H9 (cell line): ENCODE data around the gene DIS3L. TPM values are rescaled to one million over a fixed set of nuclear protein-coding genes. Genes with fewer than 3 reads are reported as not detected.

Source experiments
- DNase-seq: peaks from one replicate; pipeline ENCODE4 v3.0.0-alpha.2; 2017
- H2AFZ ChIP-seq: one replicate; pipeline ENCODE4 v1.6.1; 2013; ENCODE audit warnings: mild to moderate bottlenecking, low read length, control low read depth, moderate library complexity
- H2AK5ac ChIP-seq: 2 replicates; pipeline ENCODE4 v1.6.1; 2013; ENCODE audit warnings: low read length, control low read depth, mixed read lengths; ENCODE audit not compliant: insufficient read length
- H2BK120ac ChIP-seq: one replicate; pipeline ENCODE4 v1.6.1; 2013; ENCODE audit warnings: low read depth, mild to moderate bottlenecking, low read length, control low read depth, inconsistent platforms; ENCODE audit not compliant: poor library complexity, severe bottlenecking
- H2BK12ac ChIP-seq: 2 replicates; pipeline ENCODE4 v1.6.1; 2013; ENCODE audit warnings: low read length, control low read depth, mixed read lengths, low read depth; ENCODE audit not compliant: insufficient read length
- H2BK15ac ChIP-seq: 2 replicates; pipeline ENCODE4 v1.6.1; 2013; ENCODE audit warnings: low read depth, low read length, control low read depth
- H2BK20ac ChIP-seq: one replicate; pipeline ENCODE4 v1.6.1; 2013; ENCODE audit warnings: low read depth, mild to moderate bottlenecking, low read length, control low read depth, inconsistent platforms; ENCODE audit not compliant: poor library complexity, severe bottlenecking
- H2BK5ac ChIP-seq: 2 replicates; pipeline ENCODE4 v1.6.1; 2013; ENCODE audit warnings: low read length, control low read depth, mixed read lengths; ENCODE audit not compliant: insufficient read length
- H3K14ac ChIP-seq: 2 replicates; pipeline ENCODE4 v1.6.1; 2013; ENCODE audit warnings: low read length, control low read depth; ENCODE audit not compliant: insufficient read depth
- H3K18ac ChIP-seq: 2 replicates; pipeline ENCODE4 v1.6.1; 2013; ENCODE audit warnings: low read depth, mild to moderate bottlenecking, mixed read lengths, low read length, control low read depth; ENCODE audit not compliant: insufficient read length
- H3K23ac ChIP-seq: 2 replicates; pipeline ENCODE4 v1.6.1; 2013; ENCODE audit warnings: low read length, control low read depth, mixed read lengths, low read depth; ENCODE audit not compliant: insufficient read length
- H3K23me2 ChIP-seq: 2 replicates; pipeline ENCODE4 v1.6.1; 2013; ENCODE audit warnings: low read depth, mild to moderate bottlenecking, mixed read lengths, low read length, control low read depth; ENCODE audit not compliant: insufficient read length, poor library complexity, severe bottlenecking
- H3K27ac ChIP-seq: 2 replicates; pipeline ENCODE4 v1.5.1; 2013; ENCODE audit warnings: low read length, control low read depth, mixed read lengths, low read depth; ENCODE audit not compliant: insufficient read length
- H3K27me3 ChIP-seq: 2 replicates; pipeline ENCODE4 v1.6.1; 2013; ENCODE audit warnings: low read length, control low read depth, inconsistent platforms; ENCODE audit not compliant: insufficient read depth
- H3K4ac ChIP-seq: 2 replicates; pipeline ENCODE4 v1.6.1; 2013; ENCODE audit warnings: low read depth, mild to moderate bottlenecking, control low read depth, inconsistent platforms, low read length, moderate library complexity
- H3K4me1 ChIP-seq: 2 replicates; pipeline ENCODE4 v1.6.1; 2013; ENCODE audit warnings: low read length, control low read depth, inconsistent platforms; ENCODE audit not compliant: insufficient read depth
- H3K4me2 ChIP-seq: 2 replicates; pipeline ENCODE4 v1.6.1; 2013; ENCODE audit warnings: low read length, control low read depth, mixed read lengths; ENCODE audit not compliant: insufficient read length, insufficient read depth
- H3K56ac ChIP-seq: 2 replicates; pipeline ENCODE4 v1.6.1; 2013; ENCODE audit warnings: low read depth, mild to moderate bottlenecking, mixed read lengths, low read length, control low read depth; ENCODE audit not compliant: insufficient read length
- H3K79me1 ChIP-seq: 2 replicates; pipeline ENCODE4 v1.6.1; 2013; ENCODE audit warnings: low read depth, mild to moderate bottlenecking, moderate library complexity, low read length, control low read depth, inconsistent platforms; ENCODE audit not compliant: insufficient read depth, poor library complexity, severe bottlenecking
- H3K79me2 ChIP-seq: 2 replicates; pipeline ENCODE4 v1.6.1; 2013; ENCODE audit warnings: low read length, control low read depth, inconsistent platforms; ENCODE audit not compliant: insufficient read depth
- H3K9ac ChIP-seq: 2 replicates; pipeline ENCODE4 v1.6.1; 2013; ENCODE audit warnings: low read length, control low read depth, mixed read lengths; ENCODE audit not compliant: insufficient read length; ENCODE audit errors: extremely low read depth
- H3K9me3 ChIP-seq: one replicate; pipeline ENCODE4 v1.6.1; 2013; ENCODE audit warnings: low read depth, low read length, inconsistent platforms; ENCODE audit not compliant: control insufficient read depth
- H3T11ph ChIP-seq: one replicate; pipeline ENCODE4 v1.6.1; 2013; ENCODE audit warnings: mild to moderate bottlenecking, low read length, control low read depth, inconsistent platforms
- H4K20me1 ChIP-seq: one replicate; pipeline ENCODE4 v1.6.1; 2013; ENCODE audit not compliant: control insufficient read depth, insufficient read length, insufficient read depth
- H4K5ac ChIP-seq: 2 replicates; pipeline ENCODE4 v1.6.1; 2013; ENCODE audit warnings: low read depth, mild to moderate bottlenecking, mixed read lengths, low read length, control low read depth; ENCODE audit not compliant: insufficient read length
- H4K8ac ChIP-seq: replicated peaks from 2 replicates; pipeline ENCODE4 v1.6.1; 2013; ENCODE audit warnings: low read length, control low read depth, mixed read lengths, low read depth; ENCODE audit not compliant: insufficient read length
- H4K91ac ChIP-seq: 2 replicates; pipeline ENCODE4 v1.6.1; 2013; ENCODE audit warnings: low read depth, mild to moderate bottlenecking, moderate library complexity, mixed read lengths, low read length, control low read depth; ENCODE audit not compliant: insufficient read length
- H3K27ac Mint-ChIP-seq, 3 experiments: 2 replicates in 2 of 3; 3 replicates in 1 of 3; pipeline ENCODE4 v1.8.0; 2020 to 2021; ENCODE audit warnings: mixed read lengths in 3 of 3, mild to moderate bottlenecking in 1 of 3, moderate library complexity in 1 of 3
- H3K27me3 Mint-ChIP-seq: 2 replicates; pipeline ENCODE4 v1.8.0; 2021; ENCODE audit warnings: low read depth, mild to moderate bottlenecking, moderate library complexity, mixed read lengths
- H3K36me3 Mint-ChIP-seq, 3 experiments: 2 replicates in 2 of 3; 3 replicates in 1 of 3; pipeline ENCODE4 v1.8.0; 2020 to 2021; ENCODE audit warnings: low read depth in 3 of 3, mixed read lengths in 3 of 3; ENCODE audit not compliant: insufficient read depth in 1 of 3
- H3K4me1 Mint-ChIP-seq, 2 experiments: 2 replicates each; pipeline ENCODE4 v1.8.0; 2020; ENCODE audit warnings: mixed read lengths in 2 of 2
- H3K4me3 Mint-ChIP-seq, 2 experiments: 2 replicates in 1 of 2; 3 replicates in 1 of 2; pipeline ENCODE4 v1.8.0; 2020 to 2021; ENCODE audit warnings: mild to moderate bottlenecking in 2 of 2, mixed read lengths in 2 of 2, moderate library complexity in 1 of 2
- H3K9me3 Mint-ChIP-seq, 2 experiments: 2 replicates in 1 of 2; 3 replicates in 1 of 2; pipeline ENCODE4 v1.8.0; 2020; ENCODE audit warnings: mild to moderate bottlenecking in 2 of 2, mixed read lengths in 2 of 2, moderate library complexity in 1 of 2
- CTCF ChIP-seq: fragments of 200-600 bp; sonication (generic); conservative IDR thresholded peaks from 3 replicates; pipeline ENCODE4 v1.8.0; 2021; ENCODE audit warnings: antibody characterized with exemption, mild to moderate bottlenecking
- WGBS: extraction: QIAGEN DNeasy Blood & Tissue Kit; methylation state at CpG from one replicate; pipeline ENCODE4 v1.1.7; 2013; ENCODE audit warnings: missing lambda C conversion rate, low lambda C conversion rate, mixed read lengths; ENCODE audit not compliant: insufficient read length; ENCODE audit errors: extremely low coverage; 5-methylcytosine and 5-hydroxymethylcytosine counted together
- total RNA-seq: library from RNA; stranded (reverse); gene quantifications from 2 replicates; pipeline ENCODE4 v1.2.1, GENCODE V29; 2021

Gene DIS3L
- total RNA-seq, 1 experiment from 2014 or later = 30.2 TPM

DNA sequence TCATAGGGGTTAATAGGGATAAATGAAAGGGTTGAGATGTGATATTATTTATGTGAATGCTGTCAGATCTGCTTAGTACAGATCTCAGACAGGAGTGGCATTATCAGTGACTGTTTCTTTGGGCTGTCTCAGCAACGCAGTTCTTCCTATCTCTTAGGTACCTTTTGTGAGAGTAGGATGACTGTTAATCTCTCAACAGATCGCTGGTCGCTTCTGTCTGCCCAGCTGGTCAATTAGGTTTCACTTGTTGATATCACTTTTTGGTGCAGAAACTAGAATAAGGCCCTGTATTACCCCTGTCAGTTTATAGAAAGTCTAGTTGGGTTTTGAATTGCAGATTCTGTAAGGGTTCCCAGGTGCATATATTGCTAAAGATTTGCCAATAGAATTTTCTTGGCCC is 16.5 kb downstream of the DIS3L start:
- DNase-seq = no peak
- no peaks in the 10 kb centered on the region for H3K4me1 ChIP-seq
- TF ChIP-seq CTCF = no peak
- H3K4ac ChIP-seq = no peak overlapping the region
- no peak overlapping the region for H4K91ac ChIP-seq
- Mint-ChIP-seq H3K36me3 (peaks cover 19 to 58% (median 51%) of the 10 kb centered on the region in 3 experiments; a peak in 6 of 7 replicates), H3K4me3 (no peak overlapping the region), H3K9me3 (no peaks in the 10 kb centered on the region), H3K4me1 (peaks cover 0 to 2% of the 10 kb centered on the region in 2 experiments; a peak in 1 of 4 replicates), H3K27me3 (no peaks in the 10 kb centered on the region), H3K27ac (no peak overlapping the region)
- WGBS = no CpG with 5 or more reads among the region's 3 CpGs
- no peaks in the 10 kb centered on the region for H3K79me2 ChIP-seq
- H2AK5ac ChIP-seq = no peak overlapping the region
- no peak overlapping the region for H3K4me2 ChIP-seq
- no peaks in the 10 kb centered on the region for H3K9me3 ChIP-seq
- H2BK5ac ChIP-seq = no peak overlapping the region
- no peak overlapping the region for H2BK15ac ChIP-seq
- no peak overlapping the region for H3K27ac ChIP-seq
- no peak overlapping the region for H2BK20ac ChIP-seq
- H2BK120ac ChIP-seq = no peak overlapping the region
- no peak overlapping the region for H3K23ac ChIP-seq
- H4K8ac ChIP-seq = no peak overlapping the region
- no peaks in the 10 kb centered on the region for H3K79me1 ChIP-seq
- no peak overlapping the region for H3T11ph ChIP-seq
- no peak overlapping the region for H2AFZ ChIP-seq
- H2BK12ac ChIP-seq = no peak overlapping the region
- H3K23me2 ChIP-seq = no peaks in the 10 kb centered on the region
- H4K20me1 ChIP-seq = no peaks in the 10 kb centered on the region
- no peak overlapping the region for H3K14ac ChIP-seq
- no peaks in the 10 kb centered on the region; the same call in 1 of the 2 replicates for H3K27me3 ChIP-seq
- H3K9ac ChIP-seq = no peak overlapping the region
- no peak overlapping the region for H4K5ac ChIP-seq
- H3K18ac ChIP-seq = no peak overlapping the region
- H3K56ac ChIP-seq = no peak overlapping the region
